SW480 (cell line): Measurements from ENCODE around the gene CDH11.

Source experiments
- DNase-seq: peaks from one replicate; pipeline ENCODE4 v3.0.0-alpha.2; 2016; ENCODE audit warnings: low spot score

CDH11 gene, protein sequence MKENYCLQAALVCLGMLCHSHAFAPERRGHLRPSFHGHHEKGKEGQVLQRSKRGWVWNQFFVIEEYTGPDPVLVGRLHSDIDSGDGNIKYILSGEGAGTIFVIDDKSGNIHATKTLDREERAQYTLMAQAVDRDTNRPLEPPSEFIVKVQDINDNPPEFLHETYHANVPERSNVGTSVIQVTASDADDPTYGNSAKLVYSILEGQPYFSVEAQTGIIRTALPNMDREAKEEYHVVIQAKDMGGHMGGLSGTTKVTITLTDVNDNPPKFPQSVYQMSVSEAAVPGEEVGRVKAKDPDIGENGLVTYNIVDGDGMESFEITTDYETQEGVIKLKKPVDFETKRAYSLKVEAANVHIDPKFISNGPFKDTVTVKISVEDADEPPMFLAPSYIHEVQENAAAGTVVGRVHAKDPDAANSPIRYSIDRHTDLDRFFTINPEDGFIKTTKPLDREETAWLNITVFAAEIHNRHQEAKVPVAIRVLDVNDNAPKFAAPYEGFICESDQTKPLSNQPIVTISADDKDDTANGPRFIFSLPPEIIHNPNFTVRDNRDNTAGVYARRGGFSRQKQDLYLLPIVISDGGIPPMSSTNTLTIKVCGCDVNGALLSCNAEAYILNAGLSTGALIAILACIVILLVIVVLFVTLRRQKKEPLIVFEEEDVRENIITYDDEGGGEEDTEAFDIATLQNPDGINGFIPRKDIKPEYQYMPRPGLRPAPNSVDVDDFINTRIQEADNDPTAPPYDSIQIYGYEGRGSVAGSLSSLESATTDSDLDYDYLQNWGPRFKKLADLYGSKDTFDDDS

DNA sequence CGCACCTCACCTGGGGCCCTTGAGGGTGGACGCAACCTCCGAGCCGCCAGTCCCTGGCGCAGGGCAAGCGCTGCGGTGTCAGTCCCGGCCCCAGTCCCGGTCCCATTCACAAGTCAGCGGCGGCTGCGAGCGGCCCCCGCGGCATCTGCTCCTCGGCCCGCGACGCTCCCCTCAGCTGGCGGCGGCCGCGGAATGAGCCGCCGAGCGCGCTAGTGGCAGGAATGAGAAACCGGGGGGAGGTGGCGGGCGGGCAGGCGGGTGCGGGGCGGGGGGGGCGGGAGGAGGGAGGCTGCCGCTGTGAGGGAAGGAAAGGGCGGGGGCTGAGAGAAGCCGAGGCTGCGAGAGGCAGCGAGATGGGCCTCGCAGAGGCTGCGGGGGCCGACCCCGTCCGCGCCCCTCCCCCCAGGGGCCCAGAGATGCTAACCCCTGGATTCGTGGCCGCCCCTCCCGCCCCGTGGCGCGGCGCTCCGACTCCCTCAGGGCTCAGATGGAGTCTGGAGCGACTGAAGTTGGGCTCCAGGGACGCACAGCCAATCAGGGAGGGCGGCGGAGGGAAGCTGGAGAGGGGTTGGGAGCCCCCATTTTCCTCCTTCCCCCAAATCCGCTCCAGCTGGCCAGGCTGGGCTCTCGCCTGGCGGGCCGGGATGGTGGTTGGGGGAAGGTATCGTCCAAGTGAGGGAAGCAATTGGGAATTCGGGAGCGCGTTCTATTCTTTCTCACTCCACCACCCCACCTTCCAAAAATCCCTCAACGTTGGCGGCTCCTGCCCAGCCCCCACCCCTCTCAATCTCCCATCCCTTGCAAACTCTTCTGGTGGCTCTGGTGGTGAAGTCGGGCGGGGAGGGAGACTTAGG lies at the start of gene CDH11:
Gene CDH11, minus strand, starts transcription at position 194 of the 854 bp plus-strand sequence. CDS start 117,194 bp downstream, outside the sequence.
- peak; percentile 38 for DNase-seq

DNA sequence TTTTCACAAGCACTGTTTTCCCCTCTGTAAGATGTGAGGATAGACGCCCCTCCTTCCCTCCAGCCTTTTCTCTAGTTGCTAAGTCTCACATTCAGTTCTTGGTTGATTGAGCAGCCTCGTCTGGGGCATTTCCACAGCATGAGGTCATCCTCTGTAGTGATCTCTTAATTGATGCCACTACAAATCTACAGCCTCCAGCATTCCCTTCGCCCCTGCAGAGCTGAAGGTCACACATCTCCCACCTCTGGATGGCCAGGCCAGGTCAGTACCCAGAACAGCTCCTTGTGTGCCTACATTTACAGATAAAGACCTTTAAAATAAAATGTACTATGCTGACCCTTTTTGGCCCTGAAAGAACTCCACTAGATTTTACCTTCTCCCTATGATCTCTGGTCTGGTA lies 32.5 kb upstream of the CDH11 start:
- no peak for DNase-seq

- no peak for DNase-seq
These were observed 31.7 kb upstream of the CDH11 start for GRCh38 chr16:65153365-65154105.

GRCh38 chr16:65148804-65149203 lies 26.9 kb upstream of the CDH11 start:
- DNase-seq: no peak

- no peak for DNase-seq
These were observed 20.4 kb upstream of the CDH11 start for GRCh38 chr16:65142276-65142675.

GRCh38 chr16:65136681-65137080 lies 14.8 kb upstream of the CDH11 start:
- DNase-seq: no peak

GRCh38 chr16:65126845-65127624 lies 5.2 kb upstream of the CDH11 start:
- DNase-seq: no peak

DNA sequence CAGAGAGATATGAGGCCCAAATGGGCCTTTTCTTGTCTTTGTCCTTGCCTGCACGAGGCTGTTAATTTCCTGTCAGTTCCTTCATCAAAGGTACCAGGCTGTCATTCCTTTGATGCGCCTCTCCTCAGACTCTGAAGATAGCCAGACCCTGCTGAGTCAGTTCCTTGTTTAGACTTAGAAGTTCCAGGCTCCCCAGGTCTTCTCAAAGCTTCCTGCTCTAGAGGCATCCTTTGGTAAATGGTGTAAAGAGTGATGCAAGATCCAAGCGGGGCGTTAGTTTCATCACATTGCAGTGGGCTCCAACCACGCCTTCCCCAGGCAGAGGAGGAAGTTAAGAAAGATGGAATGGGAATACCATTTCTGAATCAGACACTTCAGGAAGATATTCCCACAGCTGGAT lies 4.0 kb upstream of the CDH11 start:
- DNase-seq: no peak

DNA sequence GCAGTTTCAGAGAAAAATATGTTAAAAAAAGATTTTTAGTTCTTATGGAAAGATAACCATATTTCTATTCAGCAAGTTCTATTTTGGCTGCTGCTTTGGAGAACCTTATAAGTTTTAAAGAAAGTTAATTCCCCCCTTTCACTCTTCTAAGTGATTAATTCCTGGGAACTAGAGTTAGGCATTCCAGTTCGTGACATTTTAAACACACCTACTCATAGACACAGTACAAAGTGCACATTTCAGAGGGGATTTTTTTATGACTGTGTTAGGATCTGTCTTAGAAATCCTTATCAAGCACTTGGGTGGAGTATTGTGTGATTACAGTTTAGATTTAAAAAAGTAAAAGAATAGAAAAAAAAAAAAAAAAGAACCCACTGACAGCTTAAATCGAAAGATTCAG lies 3.5 kb upstream of the CDH11 start:
- DNase-seq: peak; percentile 17

DNA sequence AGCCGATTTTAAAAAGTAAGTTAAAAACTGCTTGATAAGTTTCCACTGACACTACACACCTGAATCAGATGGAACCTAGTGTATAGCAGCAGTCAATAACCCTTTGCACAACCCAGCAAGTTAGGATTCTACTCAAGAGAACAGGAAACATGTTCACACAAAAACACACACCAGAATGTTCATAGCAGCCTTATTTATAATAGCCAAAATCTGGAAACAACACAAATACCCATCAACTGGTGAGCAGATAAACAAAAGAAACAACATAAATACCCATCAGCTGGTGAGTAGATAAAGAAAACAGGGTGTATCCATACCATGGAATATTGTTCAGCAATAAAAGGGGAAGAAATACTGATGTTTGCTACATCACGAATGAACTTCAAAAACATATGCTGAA lies 2.7 kb upstream of the CDH11 start:
- DNase-seq: no peak

DNA sequence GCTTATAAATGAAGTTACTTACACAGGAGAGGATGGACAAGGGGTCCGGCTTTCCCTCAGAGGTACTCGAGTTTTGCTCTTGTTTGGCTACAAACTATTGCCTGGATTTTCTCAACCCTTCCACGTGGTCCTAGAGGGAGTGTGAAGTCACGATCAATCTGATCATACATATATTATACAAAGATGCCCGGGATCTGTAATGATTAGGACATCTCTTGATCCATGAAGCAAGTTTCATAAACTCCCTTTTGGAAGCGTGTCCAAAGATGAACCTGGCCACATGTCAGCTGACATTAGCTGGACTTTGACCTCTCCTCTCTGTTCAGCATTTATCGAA lies 2.3 kb upstream of the CDH11 start:
- no peak for DNase-seq

GRCh38 chr16:65123396-65124211 lies 1.7 kb upstream of the CDH11 start:
- DNase-seq: no peak

GRCh38 chr16:65122724-65123395 lies 997 bp upstream of the CDH11 start:
- DNase-seq: peak; percentile 18

- DNase-seq: no peak
These were observed 787 bp downstream of the CDH11 start for GRCh38 chr16:65120831-65121721.

DNA sequence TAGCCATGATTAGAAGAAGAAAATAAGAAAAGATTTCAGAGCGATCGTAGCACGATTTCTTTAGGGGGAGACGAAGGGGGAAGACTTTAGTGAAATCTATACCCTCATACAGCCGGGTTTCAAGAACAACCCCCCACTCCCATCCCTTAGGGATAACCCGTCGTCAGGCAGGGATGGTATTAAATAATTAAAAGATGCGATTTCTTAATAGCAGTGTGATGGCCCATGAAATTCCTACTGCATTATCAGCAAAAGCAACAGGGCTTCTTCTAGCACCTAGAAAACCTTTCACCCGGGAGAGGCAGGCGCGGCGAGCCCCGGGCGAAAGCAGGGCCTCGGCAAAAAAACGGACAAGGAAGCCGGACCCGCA lies 1.4 kb downstream of the CDH11 start:
- DNase-seq: no peak

DNA sequence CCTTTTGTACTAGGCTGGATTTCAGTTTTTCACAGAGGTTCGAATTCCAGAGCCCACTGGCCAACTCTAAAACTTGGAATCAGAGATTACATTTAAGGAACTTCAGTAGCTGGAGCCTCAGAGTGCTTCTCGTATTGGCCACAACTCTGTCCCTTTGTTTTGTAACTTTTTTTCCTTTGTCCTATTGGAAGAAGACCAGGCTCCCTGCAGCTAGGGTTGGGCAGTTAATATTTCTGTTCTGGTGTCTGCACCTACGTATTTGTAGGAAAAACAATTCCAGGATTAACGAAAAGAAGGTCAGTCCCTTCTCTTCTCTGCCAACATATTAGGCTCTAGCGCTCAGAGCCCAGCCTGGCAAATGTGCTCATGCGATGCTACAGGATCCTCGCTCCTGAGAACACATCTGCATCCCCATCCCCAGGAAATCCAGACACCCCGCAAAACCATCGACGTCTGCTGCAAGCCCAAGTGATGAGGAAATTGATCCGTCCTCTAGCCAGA lies 1.9 kb downstream of the CDH11 start:
- no peak for DNase-seq

GRCh38 chr16:65119435-65119834 lies 2.4 kb downstream of the CDH11 start:
- DNase-seq: no peak

DNA sequence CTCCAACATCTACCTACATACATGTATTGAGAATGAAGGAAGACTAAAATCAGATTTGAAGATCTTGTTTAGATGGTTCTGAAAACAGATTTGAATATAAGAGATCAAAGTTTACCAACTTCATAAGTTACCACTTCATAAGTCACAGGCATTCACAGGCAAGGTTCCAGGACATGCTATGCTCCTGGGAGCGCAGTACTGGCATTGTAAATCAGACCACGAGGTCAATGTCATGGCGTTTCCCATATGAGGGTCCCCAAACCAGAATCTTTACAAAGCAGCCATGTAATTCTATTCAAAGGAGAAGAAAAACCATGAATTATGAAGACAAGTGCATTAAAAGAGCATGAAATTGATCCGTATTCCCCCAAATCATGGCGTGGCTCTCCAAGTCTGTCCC lies 3.0 kb downstream of the CDH11 start:
- no peak for DNase-seq
